Heart right ventricle (tissue), 16 donors: ENCODE measurements around the gene SZRD1. TPM values are rescaled to one million over a fixed set of nuclear protein-coding genes. Genes with fewer than 3 reads are reported as not detected.
"Not testable (repeated sequence)": the region's sequence is repeated elsewhere in the genome, so short reads cannot be mapped to it uniquely, and the experiment has no call there.

Source experiments
- ATAC-seq, 8 donors: fragments of 200-7000 bp; cut with Tn5 transposase; one replicate each; pipeline ENCODE4 v1.9.1; 2020; ENCODE audit warnings: mild to moderate bottlenecking in 8 of 8, moderate library complexity in 8 of 8, moderate number of reproducible peaks in 1 of 8
- DNase-seq, 2 donors: peaks; one replicate each; pipeline ENCODE4 v3.0.0-alpha.2; 2020
- H3K27ac ChIP-seq, 10 donors: fragments of 200-600 bp; sonication (generic) in 2 of 10; one replicate each; pipeline versions ENCODE4 v1.5.0 to v1.8.0; 2020 to 2022; ENCODE audit warnings: mild to moderate bottlenecking in 3 of 10
- H3K27me3 ChIP-seq, 7 donors: fragments of 200-600 bp; one replicate each; pipeline ENCODE4 v1.8.0; 2021 to 2022; ENCODE audit warnings: mild to moderate bottlenecking in 2 of 7
- H3K36me3 ChIP-seq, 9 donors: fragments of 200-600 bp; sonication (generic) in 1 of 9; one replicate each; pipeline versions ENCODE4 v1.5.0 to v1.8.0; 2020 to 2022; ENCODE audit warnings: mild to moderate bottlenecking in 2 of 9
- H3K4me1 ChIP-seq, 9 donors: fragments of 200-600 bp; sonication (generic) in 1 of 9; one replicate each; pipeline versions ENCODE4 v1.5.0 to v1.8.0; 2020 to 2022; ENCODE audit warnings: mild to moderate bottlenecking in 4 of 9
- H3K4me3 ChIP-seq, 10 donors: fragments of 200-600 bp; sonication (generic) in 2 of 10; one replicate each; pipeline versions ENCODE4 v1.5.0 to v1.8.0; 2020 to 2022; ENCODE audit warnings: mild to moderate bottlenecking in 7 of 10, moderate library complexity in 2 of 10
- H3K9me3 ChIP-seq, 11 donors: fragments of 200-600 bp in 10 of 11; sonication (generic) in 2 of 11; one replicate each; pipeline versions ENCODE4 v1.5.0 to v1.8.0; 2013 to 2022; ENCODE audit warnings: mild to moderate bottlenecking in 2 of 11, control low read depth in 1 of 11, moderate library complexity in 1 of 11
- CTCF ChIP-seq, 9 donors: fragments of 200-600 bp; sonication (generic) in 2 of 9; IDR thresholded peaks; one replicate each; pipeline versions ENCODE4 v1.5.0 to v1.8.0; 2021 to 2022; ENCODE audit warnings: antibody characterized with exemption in 9 of 9, mild to moderate bottlenecking in 5 of 9, moderate library complexity in 1 of 9
- WGBS, 2 donors: extraction: QIAGEN DNeasy Blood & Tissue Kit; methylation state at CpG; one replicate each; pipeline ENCODE4 v1.1.7; 2013; ENCODE audit warnings: inconsistent platforms in 1 of 2; 5-methylcytosine and 5-hydroxymethylcytosine counted together
- intact Hi-C, 10 donors: fragments of 100-400 bp; cut with DNase I; formaldehyde crosslinking; loops; one replicate each; pipeline versions ENCODE4 v1.11.1 to v1.14.2; 2022
- polyA plus RNA-seq, 2 donors: library from polyadenylated mRNA; stranded (reverse); fragments of 200-250 nt; gene quantifications; one replicate each; pipeline ENCODE4 v1.2.3, GENCODE V29; 2013
- total RNA-seq, 10 donors: library from RNA; stranded (reverse); fragmentation: NEBNext Ultra II Directional in 3 of 10; extraction: Animal tissue kit (Norgen Biotek cat#: 25700) in 3 of 10; gene quantifications; one replicate each; pipeline versions ENCODE4 v1.2.1 to v1.2.4, GENCODE V29; 2021 to 2023
- donor health status: Arrhythmogenic right ventricular cardiomyopathy.
- donor health status: ischemic (EF 13 %, LVEDD 7.1; RV severe dilation, severe dysfunction).
- donor health status: healthy with polysubstance abuse.
- donor health status: DM: no; HTN: yes; CAD: no.
- donor health status: DM: no; HTN: no; CAD: no.
- donor health status: ischemic (EF 25% LVEDD 6.9; RV normal size, moderate dysfunction).
- donor health status: ischemic (EF 25% LVEDD 5.7; RV mildly dilated, moderate dysfunction).
- donor health status: healthy.
- donor health status: DM: yes; HTN: yes; CAD: no.
- donor health status: Ischemic cardiomyopathy.
- donor health status: ischemic (EF 35%, LVEDD 5.7; RV mildly dilated, moderate dysfunction).
- donor health status: nonischemic (EF 11% LVEDD 7.7; RV severe dilation, severe dysfunction).
- donor health status: DM: yes; HTN: yes; CAD: no.
- donor health status: PGD.
- donor health status: ischemic (EF 29% LVEDD 5.4; RV normal size, mild dysfunction).
- donor health status: nonischemic (EF 23%, LVEDD 6.1; RV moderate dilation, normal function).

The SZRD1 gene
- total and polyA plus RNA-seq, 12 donors = 37.8 to 131 (median 102) TPM

DNA sequence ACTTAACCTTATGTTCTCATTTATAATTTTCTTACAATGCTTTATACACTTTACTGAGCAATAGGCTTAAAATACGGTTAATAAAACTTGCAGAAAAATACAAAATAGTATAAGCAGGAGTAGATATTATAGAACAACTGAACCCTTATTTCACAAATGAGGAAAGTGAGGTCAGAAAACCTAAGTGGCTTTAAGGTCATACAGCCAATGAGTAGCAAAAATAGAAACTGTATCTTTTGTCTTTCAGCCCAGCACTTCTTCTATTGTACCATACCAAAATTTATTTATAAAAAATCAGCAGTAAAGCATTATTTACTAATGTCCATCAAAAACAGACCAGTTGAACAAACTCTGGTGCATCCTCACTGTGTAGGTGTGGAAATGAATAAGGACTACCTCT lies 26.4 kb upstream of the SZRD1 start:
- peaks cover 0 to 25% (median 0%) of the 10 kb centered on the region in 9 donors for H3K36me3 ChIP-seq
- H3K4me3 ChIP-seq = no peak overlapping the region
- no peaks in the 10 kb centered on the region for H3K27me3 ChIP-seq
- H3K27ac ChIP-seq = peak overlapping the region in 9 of 10 donors; percentile 27 to 77 (median 67)
- DNase-seq = no peak
- H3K9me3 ChIP-seq = no peaks in the 10 kb centered on the region
- H3K4me1 ChIP-seq = peaks cover 3 to 51% (median 23%) of the 10 kb centered on the region in 9 donors
- WGBS, 2 donors = 71% methylated on average over 1 of the region's 1 CpG
- TF ChIP-seq CTCF (IDR thresholded peaks at IDR 0.05) = no peak
- ATAC-seq = peak in 4 of 8 donors; percentile 34 to 75 (median 72)
- intact Hi-C loops = no loop called here

- DNase-seq = no peak
- no peak overlapping the region for H3K4me3 ChIP-seq
- intact Hi-C loops = no loop called here
- no peak overlapping the region for H3K27ac ChIP-seq
- H3K4me1 ChIP-seq = peaks cover 3 to 49% (median 23%) of the 10 kb centered on the region in 9 donors
- H3K36me3 ChIP-seq = peaks cover 0 to 25% (median 0%) of the 10 kb centered on the region in 9 donors
- H3K27me3 ChIP-seq = no peaks in the 10 kb centered on the region
- WGBS, 2 donors = 75 to 84% methylated on average over 6 to 10 of the region's 10 CpGs
- TF ChIP-seq CTCF (IDR thresholded peaks at IDR 0.05) = no peak
- no peak for ATAC-seq
- H3K9me3 ChIP-seq = no peaks in the 10 kb centered on the region
These were observed 24.5 kb upstream of the SZRD1 start for GRCh38 chr1:16342331-16343062.

DNA sequence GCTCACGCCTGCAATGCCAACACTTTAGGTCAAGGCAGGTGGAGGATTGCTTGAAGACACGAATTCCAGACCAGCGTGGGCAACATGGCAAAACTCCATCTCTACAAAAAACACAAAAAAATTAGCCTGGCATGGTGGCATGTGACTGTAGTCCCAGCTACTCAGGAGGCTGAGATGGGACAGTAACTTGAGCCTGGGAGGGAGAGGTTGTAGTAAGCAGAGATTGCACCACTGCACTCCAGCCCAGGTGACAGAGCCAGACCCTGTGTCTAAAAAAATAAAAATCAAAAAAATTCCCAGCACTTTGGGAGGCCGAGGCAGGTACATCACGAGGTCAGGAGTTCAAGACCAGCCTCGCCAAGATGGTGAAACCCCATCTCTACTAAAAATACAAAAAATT lies 23.8 kb upstream of the SZRD1 start:
- ATAC-seq, H3K27ac ChIP-seq, DNase-seq, H3K27me3 ChIP-seq, H3K9me3 ChIP-seq, intact Hi-C loops, H3K4me3 ChIP-seq: not testable (repeated sequence)
- 97 to 98% methylated on average over 6 of the region's 6 CpGs for WGBS, 2 donors
- Histone ChIP-seq H3K4me1 (peaks cover 3 to 48% (median 25%) of the 10 kb centered on the region in 9 donors), H3K36me3 (peaks cover 0 to 25% (median 0%) of the 10 kb centered on the region in 9 donors)

DNA sequence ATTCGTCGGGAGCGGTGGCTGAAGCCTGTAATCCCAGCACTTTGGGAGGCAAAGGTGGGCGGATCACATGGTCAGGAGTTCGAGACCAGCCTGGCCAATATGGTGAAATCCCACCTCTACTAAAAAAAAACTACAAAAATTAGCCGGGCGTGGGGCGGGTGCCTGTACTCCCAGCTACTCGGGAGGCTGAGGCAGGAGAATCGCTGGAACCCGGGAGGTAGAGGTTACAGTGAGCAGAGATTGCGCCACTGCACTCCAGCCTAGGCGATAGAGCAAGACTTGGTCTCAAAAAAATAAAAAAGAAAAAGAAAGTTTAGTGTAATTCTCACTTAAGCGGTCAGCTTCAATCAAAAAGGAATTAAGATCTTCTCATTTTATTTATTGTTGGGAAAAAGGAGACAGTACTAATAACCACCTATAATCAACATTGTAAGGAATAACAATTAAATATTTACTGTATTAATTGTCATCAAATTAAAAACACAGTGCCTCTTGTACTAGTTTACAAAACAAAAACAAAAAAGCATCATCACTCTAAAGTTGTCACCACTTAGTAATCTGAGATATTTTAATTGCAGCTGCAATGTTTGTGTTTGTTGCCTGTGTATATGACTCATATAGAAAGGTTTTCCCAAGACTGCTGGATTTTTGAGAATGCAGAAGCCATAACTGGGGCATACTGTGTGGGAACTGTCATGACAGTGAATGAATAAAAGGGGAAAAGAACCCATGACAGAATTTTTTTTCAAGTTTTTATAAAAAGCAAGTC lies 18.4 kb upstream of the SZRD1 start:
- no peaks in the 10 kb centered on the region for H3K36me3 ChIP-seq
- H3K27me3 ChIP-seq = no peaks in the 10 kb centered on the region
- TF ChIP-seq CTCF (IDR thresholded peaks at IDR 0.05) = no peak
- intact Hi-C loops = no loop called here
- no peak overlapping the region for H3K4me3 ChIP-seq
- H3K9me3 ChIP-seq = no peaks in the 10 kb centered on the region
- no peak for ATAC-seq
- WGBS, 2 donors = 93 to 94% methylated on average over 14 of the region's 14 CpGs
- peaks cover 0 to 49% (median 37%) of the 10 kb centered on the region in 9 donors for H3K4me1 ChIP-seq
- no peak for DNase-seq
- H3K27ac ChIP-seq = peak overlapping the region in 2 of 10 donors; percentile 13 to 31
